Left cardiac atrium (tissue), 4 donors: ENCODE results near the gene CLDN34. TPM values are rescaled to one million over a fixed set of nuclear protein-coding genes. Genes with fewer than 3 reads are reported as not detected.

Experiments used
- ATAC-seq, 2 donors: fragments of 200-7000 bp; cut with Tn5 transposase; one replicate each; pipeline ENCODE4 v1.9.1; 2020; ENCODE audit warnings: mild to moderate bottlenecking in 2 of 2, moderate library complexity in 2 of 2
- DNase-seq: peaks from one replicate; pipeline ENCODE4 v3.0.0-alpha.2; 2020
- intact Hi-C, 2 donors: fragments of 100-400 bp; cut with DNase I; formaldehyde crosslinking; loops; one replicate each; pipeline versions ENCODE4 v1.14.1 to v1.15.1; 2022 to 2023
- total RNA-seq, 2 donors: library from RNA; stranded (reverse); fragmentation: NEBNext Ultra II Directional; extraction: Animal tissue kit (Norgen Biotek cat#: 25700); gene quantifications; one replicate each; pipeline ENCODE4 v1.2.1, GENCODE V29; 2021
- donor health status: DM: no; HTN: yes; CAD: no.
- donor health status: DM: no; HTN: yes; CAD: no; lungs with severe emphysema.
- donor health status: DM: yes; HTN: yes; CAD: no.
- donor health status: Dilated cardiomyopathy.

CLDN34 gene
- total RNA-seq, 2 donors from 2014 or later: not detected

DNA sequence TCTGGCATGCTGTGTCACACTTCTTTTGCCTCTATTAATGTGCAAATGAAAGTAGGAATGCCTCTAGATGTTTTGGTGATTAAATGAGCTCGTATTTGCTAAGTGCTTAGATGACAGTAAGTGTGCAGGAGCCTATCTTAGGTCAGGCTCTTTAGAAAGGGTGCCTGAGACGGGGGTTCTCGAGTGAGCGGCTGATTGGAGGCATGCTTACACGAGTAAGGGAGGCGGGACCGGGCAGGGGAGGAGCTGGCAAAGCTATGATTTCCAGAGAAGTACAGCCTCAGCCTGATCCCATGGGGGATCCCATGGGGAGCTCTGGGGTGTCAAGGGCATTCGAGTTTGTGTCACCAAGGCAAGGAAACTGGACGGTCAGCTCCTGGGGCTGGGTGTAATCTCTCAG lies 44.8 kb downstream of the CLDN34 start:
- intact Hi-C loops: no loop called here
- DNase-seq: no peak
- ATAC-seq: no peak

DNA sequence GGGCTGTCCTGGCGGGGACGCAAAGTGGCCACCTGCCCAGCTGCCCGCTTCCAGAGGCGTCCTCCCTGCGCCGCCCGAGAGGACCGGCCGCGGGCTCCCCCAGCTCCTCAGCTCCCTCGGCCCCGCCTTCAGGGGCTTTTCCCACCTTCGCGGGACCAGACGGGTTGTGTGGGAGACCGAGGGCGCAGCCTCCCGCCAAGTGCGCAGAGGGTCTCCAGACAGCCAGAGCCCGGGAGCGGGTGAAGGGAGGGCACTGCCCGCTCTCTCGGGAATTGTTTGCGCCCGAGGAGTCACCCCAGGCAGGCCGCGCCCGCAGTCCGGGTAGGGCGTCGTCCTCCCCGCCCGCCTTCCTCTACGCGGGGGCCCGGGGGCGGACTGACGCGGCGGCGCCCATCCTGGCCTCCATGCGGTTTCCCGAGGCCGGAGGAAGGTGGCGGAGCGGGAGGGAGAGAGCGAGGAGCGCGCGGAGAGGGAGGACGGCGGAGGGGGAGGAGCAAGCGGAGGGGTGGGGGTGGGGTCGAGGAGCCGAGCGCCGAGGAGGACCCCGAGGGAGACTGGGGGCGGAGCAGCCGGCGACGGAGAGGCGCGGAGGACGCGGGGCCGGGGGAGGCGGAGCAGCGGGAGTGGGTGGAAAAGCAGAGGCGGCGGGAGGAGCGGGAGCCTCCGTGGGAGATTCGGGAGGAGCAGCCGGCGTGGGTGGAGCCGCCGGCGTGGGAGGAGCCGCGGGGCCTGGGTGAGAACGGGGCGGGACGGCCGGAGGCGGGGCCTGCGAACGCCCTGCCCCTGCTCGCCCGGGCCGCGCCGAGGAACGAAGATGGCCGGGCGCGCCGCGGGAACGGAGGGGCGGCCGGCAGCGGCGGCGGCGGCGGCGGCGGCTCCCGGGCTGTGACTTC lies 47.5 kb downstream of the CLDN34 start:
- intact Hi-C loops: no loop called here
- ATAC-seq (peak; percentile 94 to 96), DNase-seq (peak; percentile 92)

DNA sequence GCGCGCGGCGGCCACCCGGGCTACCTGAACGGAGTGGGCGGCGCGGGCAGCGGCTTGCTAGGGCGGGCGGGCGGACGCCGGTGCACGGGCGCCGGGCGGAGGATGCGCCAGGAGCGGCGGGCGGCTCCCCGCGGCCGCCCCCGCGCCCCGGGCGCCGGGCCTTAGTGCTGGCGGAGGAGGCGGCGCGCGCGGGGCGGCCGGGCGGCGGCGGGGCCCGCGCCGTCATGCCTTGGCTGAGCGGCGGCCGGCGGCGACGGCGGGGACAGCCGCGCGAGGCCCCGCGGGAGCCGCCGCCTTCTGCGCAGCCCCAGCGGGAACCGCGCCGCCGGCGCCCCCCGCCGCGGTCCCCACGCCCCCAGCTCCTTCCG lies 48.2 kb downstream of the CLDN34 start:
- DNase-seq (no peak), ATAC-seq (no peak)
- intact Hi-C loops: no loop called here

DNA sequence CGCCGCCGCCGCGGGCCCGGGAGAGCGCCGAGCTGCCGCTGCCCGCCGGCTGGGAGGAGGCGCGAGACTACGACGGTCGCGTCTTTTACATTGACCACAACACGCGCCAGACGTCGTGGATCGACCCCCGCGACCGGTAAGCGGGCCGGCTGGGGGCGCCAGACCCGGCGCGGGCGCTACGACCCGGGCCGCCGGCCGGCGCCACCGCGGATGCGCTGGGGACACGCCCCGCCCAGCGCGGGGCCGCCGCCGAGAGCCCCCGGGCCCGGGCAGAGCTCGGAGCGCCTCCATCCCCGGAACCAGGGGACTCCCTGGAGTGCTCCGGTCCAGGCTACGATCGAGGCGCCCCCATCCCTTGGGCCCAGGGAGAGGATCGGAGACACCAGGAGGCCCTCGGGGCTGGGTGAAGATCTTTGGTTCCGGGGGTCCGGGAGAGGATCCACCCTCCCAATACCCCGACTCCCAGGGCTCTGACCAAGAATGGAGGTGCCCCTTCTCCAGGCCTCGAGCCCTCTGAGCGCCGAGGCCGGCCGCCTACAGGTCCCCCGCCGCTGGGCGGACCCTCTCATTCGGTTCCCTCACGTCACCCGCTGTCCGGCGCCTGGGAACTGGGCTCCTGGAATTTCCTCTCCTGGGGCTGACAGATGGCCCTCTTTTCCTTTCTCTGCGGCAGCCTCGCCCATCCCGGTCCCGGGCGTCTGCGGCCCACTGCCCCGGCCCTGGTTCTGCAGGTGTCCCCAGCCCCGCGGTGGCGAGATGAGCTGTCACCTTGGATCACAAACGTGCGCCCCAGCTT lies 48.8 kb downstream of the CLDN34 start:
- peak; percentile 74 for DNase-seq
- intact Hi-C loops: no loop called here
- peak in 1 of 2 donors; percentile 26 for ATAC-seq

DNA sequence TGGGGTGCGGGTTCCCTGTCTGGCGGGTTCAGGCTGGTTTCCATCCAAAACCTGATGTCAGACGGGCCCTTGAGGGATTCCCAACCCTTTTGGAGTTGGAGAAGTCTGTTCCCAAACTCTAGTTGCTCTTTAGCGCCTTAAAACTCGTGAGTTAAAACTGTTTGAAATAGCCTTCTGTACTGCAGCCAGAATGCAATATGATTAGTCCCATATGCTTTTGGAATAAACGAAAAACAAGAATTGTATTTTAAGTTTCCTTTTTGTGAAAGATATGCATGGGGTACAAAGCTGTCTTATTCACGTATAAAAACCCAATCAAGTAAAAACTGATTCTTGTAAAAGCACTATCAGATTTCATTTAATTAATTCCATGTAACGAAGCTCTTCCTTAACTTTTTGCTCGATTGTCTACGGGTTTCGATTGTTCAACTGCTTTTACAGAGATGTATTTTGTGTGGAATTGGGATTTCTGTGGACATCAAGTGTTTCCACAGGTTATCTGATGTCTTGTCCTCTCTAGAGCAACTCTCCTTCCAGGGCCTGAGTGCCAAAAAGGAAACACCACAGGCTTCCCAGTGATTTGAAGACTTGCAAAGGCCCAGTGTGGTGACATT lies 49.5 kb downstream of the CLDN34 start:
- intact Hi-C loops: no loop called here
- ATAC-seq: no peak
- DNase-seq: no peak

DNA sequence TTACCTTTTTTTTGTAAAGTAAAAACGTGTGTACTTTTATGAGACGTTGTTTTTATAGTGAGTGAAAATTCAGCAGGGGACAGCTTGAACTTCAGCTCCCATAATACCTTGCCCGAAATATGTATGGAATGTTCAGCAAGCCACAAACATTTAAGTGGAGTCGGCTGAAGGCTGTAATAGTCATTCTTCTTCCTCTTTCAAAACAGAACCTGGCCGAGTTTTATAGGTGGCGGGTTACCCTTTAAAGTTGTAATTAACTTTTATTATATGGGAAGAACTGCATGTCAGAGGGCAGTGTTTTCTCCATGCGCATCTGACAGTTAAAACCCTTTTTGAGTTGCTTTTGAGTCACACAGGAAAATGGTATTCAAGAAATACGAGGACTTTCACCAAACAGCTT lies 50.7 kb downstream of the CLDN34 start:
- intact Hi-C loops: no loop called here
- no peak for ATAC-seq
- DNase-seq: no peak

Other genes with a start within 250 kb of the CLDN34 start
- under 1 TPM in 1 of 2 donors, not detected in 1; 0.44 TPM for gene GPR143, start 201.5 kb upstream of the CLDN34 start, total RNA-seq
- 1 to 10 TPM; 1.1 to 2.7 TPM for gene SHROOM2, start 180.9 kb upstream of the CLDN34 start, total RNA-seq
- 10 to 100 TPM; 22.2 to 22.8 TPM for gene CLCN4, start 189.6 kb downstream of the CLDN34 start, total RNA-seq